Ishikawa (cell line): ENCODE measurements around the gene ST6GALNAC3.

ENCODE experiments used
- CEBPB ChIP-seq: IDR thresholded peaks from 2 replicates; pipeline ENCODE4 v1.6.1; 2012
- CREB1 ChIP-seq: IDR thresholded peaks from 2 replicates; pipeline ENCODE4 v1.6.1; 2012; ENCODE audit warnings: low read depth
- EGR1 ChIP-seq: IDR thresholded peaks from 2 replicates; pipeline ENCODE4 v1.6.1; 2012
- EP300 ChIP-seq: IDR thresholded peaks from 2 replicates; pipeline ENCODE4 v1.6.1; 2012; ENCODE audit warnings: borderline replicate concordance
- FOXM1 ChIP-seq: IDR thresholded peaks from 2 replicates; pipeline ENCODE4 v1.6.1; 2012; ENCODE audit warnings: low read depth, borderline replicate concordance
- MAX ChIP-seq: IDR thresholded peaks from 2 replicates; pipeline ENCODE4 v1.6.1; 2012
- NFIC ChIP-seq: IDR thresholded peaks from 2 replicates; pipeline ENCODE4 v1.6.1; 2012
- RAD21 ChIP-seq: IDR thresholded peaks from 2 replicates; pipeline ENCODE4 v1.6.1; 2012; ENCODE audit warnings: low read depth
- REST ChIP-seq: IDR thresholded peaks from 2 replicates; pipeline ENCODE4 v1.6.1; 2012; ENCODE audit warnings: low read depth, mild to moderate bottlenecking
- TAF1 ChIP-seq: IDR thresholded peaks from 2 replicates; pipeline ENCODE4 v1.6.1; 2012; ENCODE audit warnings: low read depth, mild to moderate bottlenecking
- TCF12 ChIP-seq: IDR thresholded peaks from 2 replicates; pipeline ENCODE4 v1.6.1; 2012; ENCODE audit warnings: low read depth
- TEAD4 ChIP-seq: IDR thresholded peaks from 2 replicates; pipeline ENCODE4 v1.6.1; 2012
- USF1 ChIP-seq: IDR thresholded peaks from 2 replicates; pipeline ENCODE4 v1.6.1; 2012
- YY1 ChIP-seq: IDR thresholded peaks from 2 replicates; pipeline ENCODE4 v1.6.1; 2012; ENCODE audit warnings: low read depth
- ZBTB7A ChIP-seq: IDR thresholded peaks from 2 replicates; pipeline ENCODE4 v1.6.1; 2012; ENCODE audit warnings: low read depth

ST6GALNAC3 gene

GRCh38 chr1:76337542-76338219 is 263.1 kb downstream of the ST6GALNAC3 start:
- no peak for TF ChIP-seq REST
- TF ChIP-seq ZBTB7A, result no peak
- TF ChIP-seq USF1, result no peak
- no peak for TF ChIP-seq CEBPB
- no peak for TF ChIP-seq EP300
- TF ChIP-seq TCF12, result no peak
- TF ChIP-seq NFIC, result no peak
- TF ChIP-seq RAD21, result no peak
- TF ChIP-seq CREB1, result no peak
- TF ChIP-seq YY1, result no peak
- TF ChIP-seq MAX, result no peak
- no peak for TF ChIP-seq TAF1
- no peak for TF ChIP-seq EGR1
- TF ChIP-seq TEAD4, result no peak
- no peak for TF ChIP-seq FOXM1

- no peak for TF ChIP-seq NFIC
- TF ChIP-seq TCF12, result no peak
- TF ChIP-seq RAD21, result no peak
- TF ChIP-seq EP300, result no peak
- TF ChIP-seq MAX, result no peak
Measured at GRCh38 chr1:76340056-76340455, 265.5 kb downstream of the ST6GALNAC3 start.

- no peak for TF ChIP-seq CEBPB
- no peak for TF ChIP-seq RAD21
- TF ChIP-seq CREB1, result no peak
Measured at GRCh38 chr1:76343356-76343755, 268.8 kb downstream of the ST6GALNAC3 start.

- TF ChIP-seq USF1 (no peak), TEAD4 (no peak), ZBTB7A (no peak), TCF12 (no peak), EP300 (no peak), REST (no peak), FOXM1 (no peak), CREB1 (no peak), TAF1 (no peak), EGR1 (no peak), NFIC (no peak), CEBPB (no peak)
Measured at GRCh38 chr1:76351655-76352054, 277.1 kb downstream of the ST6GALNAC3 start.

GRCh38 chr1:76352741-76353435 is 278.3 kb downstream of the ST6GALNAC3 start:
- no peak for TF ChIP-seq ZBTB7A
- no peak for TF ChIP-seq NFIC
- TF ChIP-seq FOXM1, result no peak
- TF ChIP-seq RAD21, result no peak
- TF ChIP-seq TCF12, result no peak
- no peak for TF ChIP-seq TAF1
- TF ChIP-seq TEAD4, result no peak
- TF ChIP-seq USF1, result no peak

- TF ChIP-seq EP300 (no peak), REST (peak; percentile 59; the same call in 1 of the 2 replicates)
Measured at GRCh38 chr1:76354236-76354635, 279.7 kb downstream of the ST6GALNAC3 start.
